ENCODE data around the gene FSCN2. TPM values are rescaled to one million over a fixed set of nuclear protein-coding genes. Genes with fewer than 3 reads are reported as not detected.

Gene FSCN2
- total RNA-seq, 2 donors from 2014 or later, result 1.0 to 1.8 TPM

DNA sequence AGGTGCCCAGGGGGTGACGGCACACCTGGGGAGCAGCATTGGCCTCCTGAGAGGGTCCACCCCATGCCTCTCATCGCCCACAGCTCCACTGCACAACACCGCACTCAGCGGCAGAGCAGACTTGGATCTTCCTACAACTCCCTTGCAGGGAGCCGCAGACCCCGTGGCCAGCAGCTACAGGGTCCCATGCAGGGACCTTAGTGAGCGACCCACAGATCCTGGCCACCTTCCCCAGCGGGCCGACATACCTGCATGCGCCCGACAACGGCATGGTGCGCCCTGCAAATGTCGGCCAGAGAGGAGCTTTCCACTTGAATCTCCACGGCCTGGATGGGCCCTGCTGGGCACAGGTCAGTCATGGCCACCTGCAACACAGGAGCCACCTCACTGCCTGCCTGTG lies 15.6 kb downstream of the FSCN2 start:
- DNase-seq, result no peak
- Histone ChIP-seq H3K36me3 (ENCODE audit: control insufficient read depth, insufficient read depth, low read length) (peaks cover 19% of the 10 kb centered on the region), H3K9me3 (ENCODE audit: control insufficient read depth, low read length) (no peaks in the 10 kb centered on the region), H3K9ac (ENCODE audit: extremely low read depth, low read length, poor library complexity, severe bottlenecking) (no peak overlapping the region), H3K4me1 (ENCODE audit: control insufficient read depth, insufficient read depth, low read length) (no peaks in the 10 kb centered on the region), H3K27ac (ENCODE audit: low read depth, low read length) (no peak overlapping the region), H3K4me3 (ENCODE audit: low read length) (no peak overlapping the region), H3K27me3 (ENCODE audit: control insufficient read depth, insufficient read depth, low read length, poor library complexity, severe bottlenecking) (no peaks in the 10 kb centered on the region)
- Mint-ChIP-seq H3K9me3 (no peaks in the 10 kb centered on the region), H3K27ac (no peak overlapping the region), H3K4me1 (no peaks in the 10 kb centered on the region), H3K27me3 (ENCODE audit: insufficient read depth) (no peaks in the 10 kb centered on the region), H3K36me3 (ENCODE audit: low read depth) (peaks cover 23% of the 10 kb centered on the region), H3K4me3 (no peak overlapping the region)
- TF ChIP-seq, protein P1, sequence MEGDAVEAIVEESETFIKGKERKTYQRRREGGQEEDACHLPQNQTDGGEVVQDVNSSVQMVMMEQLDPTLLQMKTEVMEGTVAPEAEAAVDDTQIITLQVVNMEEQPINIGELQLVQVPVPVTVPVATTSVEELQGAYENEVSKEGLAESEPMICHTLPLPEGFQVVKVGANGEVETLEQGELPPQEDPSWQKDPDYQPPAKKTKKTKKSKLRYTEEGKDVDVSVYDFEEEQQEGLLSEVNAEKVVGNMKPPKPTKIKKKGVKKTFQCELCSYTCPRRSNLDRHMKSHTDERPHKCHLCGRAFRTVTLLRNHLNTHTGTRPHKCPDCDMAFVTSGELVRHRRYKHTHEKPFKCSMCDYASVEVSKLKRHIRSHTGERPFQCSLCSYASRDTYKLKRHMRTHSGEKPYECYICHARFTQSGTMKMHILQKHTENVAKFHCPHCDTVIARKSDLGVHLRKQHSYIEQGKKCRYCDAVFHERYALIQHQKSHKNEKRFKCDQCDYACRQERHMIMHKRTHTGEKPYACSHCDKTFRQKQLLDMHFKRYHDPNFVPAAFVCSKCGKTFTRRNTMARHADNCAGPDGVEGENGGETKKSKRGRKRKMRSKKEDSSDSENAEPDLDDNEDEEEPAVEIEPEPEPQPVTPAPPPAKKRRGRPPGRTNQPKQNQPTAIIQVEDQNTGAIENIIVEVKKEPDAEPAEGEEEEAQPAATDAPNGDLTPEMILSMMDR (conservative IDR thresholded peaks at IDR 0.05), result no peak
- 90 to 96% methylated on average over 2 to 15 of the region's 15 CpGs for WGBS, 2 experiments (ENCODE audit: insufficient coverage in 1 of 2, insufficient read length in 1 of 2)

- TF ChIP-seq, protein P1 (conservative IDR thresholded peaks at IDR 0.05), result no peak
- H3K9me3 Mint-ChIP-seq, result no peaks in the 10 kb centered on the region
- peaks cover 28% of the 10 kb centered on the region for H3K36me3 Mint-ChIP-seq (ENCODE audit: low read depth)
- H3K36me3 ChIP-seq (ENCODE audit: control insufficient read depth, insufficient read depth, low read length), result peaks cover 19% of the 10 kb centered on the region
- H3K4me3 ChIP-seq (ENCODE audit: low read length), result no peak overlapping the region
- no peaks in the 10 kb centered on the region for H3K27me3 Mint-ChIP-seq (ENCODE audit: insufficient read depth)
- no peak overlapping the region for H3K27ac Mint-ChIP-seq
- H3K9ac ChIP-seq (ENCODE audit: extremely low read depth, low read length, poor library complexity, severe bottlenecking), result no peak overlapping the region
- H3K9me3 ChIP-seq (ENCODE audit: control insufficient read depth, low read length), result no peaks in the 10 kb centered on the region
- DNase-seq, result no peak
- no peaks in the 10 kb centered on the region for H3K4me1 ChIP-seq (ENCODE audit: control insufficient read depth, insufficient read depth, low read length)
- no peaks in the 10 kb centered on the region for H3K4me1 Mint-ChIP-seq
- WGBS, 2 experiments (ENCODE audit: insufficient coverage in 1 of 2, insufficient read length in 1 of 2), result 83 to 99% methylated on average over 13 to 16 of the region's 16 CpGs
- H3K27ac ChIP-seq (ENCODE audit: low read depth, low read length), result no peak overlapping the region
- no peak overlapping the region for H3K4me3 Mint-ChIP-seq
- H3K27me3 ChIP-seq (ENCODE audit: control insufficient read depth, insufficient read depth, low read length, poor library complexity, severe bottlenecking), result no peaks in the 10 kb centered on the region
Measured at GRCh38 chr17:81544281-81544974, 16.3 kb downstream of the FSCN2 start.

- no peak overlapping the region for H3K4me3 ChIP-seq (ENCODE audit: low read length)
- H3K4me1 Mint-ChIP-seq, result no peaks in the 10 kb centered on the region
- H3K36me3 Mint-ChIP-seq (ENCODE audit: low read depth), result peaks cover 37% of the 10 kb centered on the region
- H3K9ac ChIP-seq (ENCODE audit: extremely low read depth, low read length, poor library complexity, severe bottlenecking), result no peak overlapping the region
- no peaks in the 10 kb centered on the region for H3K27me3 Mint-ChIP-seq (ENCODE audit: insufficient read depth)
- no peak overlapping the region for H3K27ac Mint-ChIP-seq
- no peaks in the 10 kb centered on the region for H3K9me3 ChIP-seq (ENCODE audit: control insufficient read depth, low read length)
- TF ChIP-seq, protein P1 (conservative IDR thresholded peaks at IDR 0.05), result no peak
- H3K36me3 ChIP-seq (ENCODE audit: control insufficient read depth, insufficient read depth, low read length), result peaks cover 26% of the 10 kb centered on the region
- no peaks in the 10 kb centered on the region for H3K27me3 ChIP-seq (ENCODE audit: control insufficient read depth, insufficient read depth, low read length, poor library complexity, severe bottlenecking)
- H3K27ac ChIP-seq (ENCODE audit: low read depth, low read length), result no peak overlapping the region
- WGBS, 2 experiments (ENCODE audit: insufficient coverage in 1 of 2, insufficient read length in 1 of 2), result 87 to 89% methylated on average over 15 to 24 of the region's 24 CpGs
- no peak for DNase-seq
- H3K9me3 Mint-ChIP-seq, result no peaks in the 10 kb centered on the region
- H3K4me1 ChIP-seq (ENCODE audit: control insufficient read depth, insufficient read depth, low read length), result no peaks in the 10 kb centered on the region
- no peak overlapping the region for H3K4me3 Mint-ChIP-seq
Measured at GRCh38 chr17:81545160-81545949, 17.2 kb downstream of the FSCN2 start.

Data from endodermal cell (in vitro differentiated cells).